HG03135 (cell line): ENCODE data around the gene MYH14.

ENCODE experiments used
- ATAC-seq: cut with Tn5 transposase; IDR thresholded peaks from one replicate; pipeline ENCODE4 v1.9.1; 2021; ENCODE audit warnings: mild to moderate bottlenecking, moderate library complexity; ENCODE audit not compliant: unreplicated experiment

MYH14 gene

DNA sequence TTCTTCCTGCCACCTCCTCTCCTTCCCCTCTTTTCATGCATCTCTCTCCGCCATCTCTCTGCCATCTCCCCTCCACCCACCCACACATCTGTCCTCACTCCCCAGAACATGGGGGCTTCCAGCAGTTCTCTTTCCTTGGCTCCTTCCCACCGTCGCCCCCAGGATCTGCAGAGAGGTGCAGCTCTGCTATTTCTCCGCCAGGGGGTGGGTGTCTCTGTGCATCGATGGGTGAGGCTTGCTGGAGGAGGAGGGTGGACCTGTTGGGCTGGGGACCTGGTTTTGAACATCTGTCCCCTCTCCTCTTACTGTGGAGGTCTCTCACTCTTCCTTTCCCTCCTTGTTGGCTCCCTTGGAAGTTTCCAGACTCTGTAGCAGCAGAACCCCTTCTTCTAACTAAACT lies 51.7 kb downstream of the MYH14 start:
- ATAC-seq = no peak

- no peak for ATAC-seq
Measured at GRCh38 chr19:50257141-50257540, 53.7 kb downstream of the MYH14 start.

- no peak for ATAC-seq
Measured at GRCh38 chr19:50258918-50259372, 55.5 kb downstream of the MYH14 start.

DNA sequence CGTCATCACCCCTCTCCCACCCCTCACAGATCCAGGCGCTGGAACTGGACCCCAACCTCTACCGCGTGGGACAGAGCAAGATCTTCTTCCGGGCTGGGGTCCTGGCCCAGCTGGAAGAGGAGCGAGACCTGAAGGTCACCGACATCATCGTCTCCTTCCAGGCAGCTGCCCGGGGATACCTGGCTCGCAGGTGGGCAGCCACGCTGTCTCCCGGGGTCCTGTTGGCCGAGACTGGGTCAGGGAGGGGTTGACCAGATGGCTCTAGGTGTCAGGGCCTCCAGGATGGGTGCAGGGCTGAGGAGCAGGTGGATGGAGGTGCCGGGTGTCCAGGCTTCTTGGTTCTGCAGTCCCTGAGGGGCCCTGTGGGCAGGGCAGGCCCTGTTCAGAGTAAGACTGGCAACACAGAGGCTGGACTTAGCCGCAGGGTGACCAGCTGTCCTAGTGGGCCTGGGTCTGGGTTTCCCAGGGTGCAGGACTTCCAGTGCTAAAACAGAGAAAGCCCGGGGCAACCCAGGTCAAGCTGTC lies 58.1 kb downstream of the MYH14 start:
- no peak for ATAC-seq

DNA sequence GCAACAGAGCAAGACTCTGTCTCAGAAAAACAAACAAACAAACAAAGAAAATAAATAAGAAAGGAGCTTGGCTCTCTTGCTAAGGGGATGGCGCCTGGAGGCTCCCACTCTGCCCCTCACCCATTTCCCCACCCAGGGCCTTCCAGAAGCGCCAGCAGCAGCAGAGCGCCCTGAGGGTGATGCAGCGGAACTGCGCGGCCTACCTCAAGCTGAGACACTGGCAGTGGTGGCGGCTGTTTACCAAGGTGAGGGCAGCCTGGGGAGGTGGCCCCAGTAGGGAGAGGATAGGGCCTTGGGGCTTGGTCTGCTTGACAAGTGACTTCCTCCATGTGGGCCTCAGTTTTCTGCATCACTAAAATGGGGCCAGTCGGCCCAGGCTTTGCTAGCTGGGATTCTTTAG lies 59.8 kb downstream of the MYH14 start:
- ATAC-seq = no peak

GRCh38 chr19:50264483-50265186 lies 61.2 kb downstream of the MYH14 start:
- no peak for ATAC-seq

GRCh38 chr19:50266041-50266440 lies 62.6 kb downstream of the MYH14 start:
- no peak for ATAC-seq

- no peak for ATAC-seq
Measured at GRCh38 chr19:50266896-50267295, 63.5 kb downstream of the MYH14 start.

- ATAC-seq = no peak
Measured at GRCh38 chr19:50268041-50268440, 64.6 kb downstream of the MYH14 start.

- ATAC-seq = no peak
Measured at GRCh38 chr19:50268501-50268900, 65.1 kb downstream of the MYH14 start.

DNA sequence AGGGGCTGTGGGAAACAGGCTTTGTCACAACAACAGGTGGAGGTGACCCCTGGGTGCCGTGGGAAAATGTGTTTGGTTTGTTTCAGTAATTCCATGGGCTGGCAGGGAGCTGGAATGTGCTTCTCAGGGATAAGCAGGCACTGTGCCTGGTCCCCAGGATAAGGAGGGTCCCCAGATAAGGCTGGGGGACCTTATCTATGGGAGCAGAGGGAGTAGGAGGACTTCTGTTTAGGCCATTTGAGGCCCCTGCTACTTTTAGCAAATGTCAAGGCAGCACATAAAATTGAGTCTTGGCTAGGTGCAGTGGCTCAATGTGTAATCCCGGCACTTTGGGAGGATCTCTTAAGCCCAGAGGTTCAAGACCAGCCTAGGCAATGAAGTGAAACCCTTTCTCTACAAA lies 66.2 kb downstream of the MYH14 start:
- no peak for ATAC-seq

DNA sequence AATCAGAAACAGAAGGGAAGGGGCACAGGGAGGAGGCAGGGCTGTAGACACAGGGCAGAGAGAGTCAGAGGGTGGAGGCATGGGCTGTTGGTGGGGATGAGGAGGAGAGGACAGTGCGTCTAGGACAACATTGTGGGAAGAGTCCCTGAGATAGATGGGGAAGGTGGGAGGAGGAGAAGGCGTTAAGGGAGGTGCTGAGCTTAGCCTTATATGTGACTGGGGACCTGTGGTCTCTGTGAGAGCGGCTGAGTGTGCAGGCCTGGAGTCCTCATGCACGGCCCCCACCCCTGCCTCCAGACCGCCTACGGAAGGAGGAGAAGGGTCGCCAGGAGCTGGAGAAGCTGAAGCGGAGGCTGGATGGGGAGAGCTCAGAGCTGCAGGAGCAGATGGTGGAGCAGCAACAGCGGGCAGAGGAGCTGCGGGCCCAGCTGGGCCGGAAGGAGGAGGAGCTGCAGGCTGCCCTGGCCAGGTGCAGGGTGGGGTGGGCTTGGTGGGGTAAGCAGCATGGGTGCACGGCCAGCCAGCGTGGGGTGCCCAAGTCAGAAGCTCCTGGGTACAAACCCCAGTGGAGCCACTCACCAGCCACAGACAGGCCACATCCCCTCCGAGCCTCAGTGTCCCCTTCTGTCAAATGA lies 69.0 kb downstream of the MYH14 start:
- no peak for ATAC-seq

DNA sequence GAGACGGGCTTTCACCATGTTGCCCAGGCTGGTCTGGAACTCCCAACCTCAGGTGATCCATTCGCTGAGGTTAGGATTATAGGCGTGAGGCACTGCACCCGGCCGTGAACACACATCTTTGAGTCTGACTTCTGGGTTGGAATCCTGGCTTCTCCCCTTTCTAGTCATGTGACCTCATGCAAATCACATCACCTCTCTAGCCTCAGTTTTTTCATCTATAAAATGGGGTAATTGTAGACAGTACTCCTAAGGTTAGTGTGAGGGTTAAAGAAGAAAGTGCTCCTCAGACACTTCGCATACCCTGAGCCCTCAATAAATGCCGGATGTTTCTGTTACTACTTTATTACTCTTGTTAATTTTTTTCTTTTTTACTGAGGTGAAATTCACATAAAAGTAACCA lies 70.4 kb downstream of the MYH14 start:
- ATAC-seq = no peak

DNA sequence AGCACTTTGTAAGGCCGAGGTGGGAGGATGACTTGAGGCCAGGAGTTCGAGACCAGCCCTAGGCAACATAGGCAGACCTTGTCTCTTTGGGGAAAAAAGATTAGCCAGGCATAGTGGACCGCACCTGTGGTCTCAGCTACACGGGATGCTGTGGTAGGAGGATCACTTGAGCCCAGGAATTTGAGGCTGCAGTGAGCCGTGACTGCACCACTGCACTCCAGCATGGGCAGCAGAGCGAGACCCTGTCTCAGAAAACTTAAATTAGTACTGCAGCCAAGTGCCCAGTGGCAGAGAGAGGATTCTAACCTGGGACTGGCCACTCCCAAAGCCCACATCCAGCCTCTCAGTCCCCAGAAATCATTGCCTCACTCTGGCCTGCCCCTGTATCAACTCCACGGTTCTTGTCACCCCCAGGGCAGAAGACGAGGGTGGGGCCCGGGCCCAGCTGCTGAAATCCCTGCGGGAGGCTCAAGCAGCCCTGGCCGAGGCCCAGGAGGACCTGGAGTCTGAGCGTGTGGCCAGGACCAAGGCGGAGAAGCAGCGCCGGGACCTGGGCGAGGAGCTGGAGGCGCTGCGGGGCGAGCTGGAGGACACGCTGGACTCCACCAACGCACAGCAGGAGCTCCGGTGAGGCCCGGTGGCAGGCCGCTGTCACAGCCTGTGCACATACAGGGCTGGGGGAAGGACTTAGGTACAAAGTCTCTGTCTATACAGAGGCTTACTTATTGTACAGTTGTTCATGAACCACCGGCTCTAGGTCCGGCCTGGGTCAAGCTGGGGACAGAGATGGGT lies 72.4 kb downstream of the MYH14 start:
- no peak for ATAC-seq

- ATAC-seq = no peak
Measured at GRCh38 chr19:50276370-50277063, 73.1 kb downstream of the MYH14 start.

DNA sequence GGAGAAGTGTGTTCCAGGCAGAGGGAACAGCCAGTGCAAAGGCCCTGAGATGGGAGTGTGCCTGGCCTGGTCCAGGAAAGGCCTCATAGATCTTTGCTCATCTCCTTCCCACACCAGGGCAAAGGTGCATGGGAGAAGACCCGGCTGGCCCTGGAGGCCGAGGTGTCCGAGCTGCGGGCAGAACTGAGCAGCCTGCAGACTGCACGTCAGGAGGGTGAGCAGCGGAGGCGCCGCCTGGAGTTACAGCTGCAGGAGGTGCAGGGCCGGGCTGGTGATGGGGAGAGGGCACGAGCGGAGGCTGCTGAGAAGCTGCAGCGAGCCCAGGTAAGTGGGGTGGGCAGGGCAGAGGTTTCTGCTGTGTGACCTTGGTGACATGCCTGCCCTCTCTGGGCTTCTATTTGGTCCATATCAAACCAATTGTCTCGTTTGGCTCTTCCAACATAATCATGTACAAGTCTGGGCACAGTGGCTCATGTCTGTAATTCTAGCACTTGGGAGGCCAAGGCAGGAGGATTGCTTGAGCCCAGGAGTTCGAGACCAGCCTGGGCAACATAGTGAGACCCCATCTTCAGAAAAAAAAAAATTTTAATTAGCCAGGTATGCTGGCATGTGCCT lies 74.7 kb downstream of the MYH14 start:
- ATAC-seq = no peak

- no peak for ATAC-seq
Measured at GRCh38 chr19:50280074-50280473, 76.7 kb downstream of the MYH14 start.

DNA sequence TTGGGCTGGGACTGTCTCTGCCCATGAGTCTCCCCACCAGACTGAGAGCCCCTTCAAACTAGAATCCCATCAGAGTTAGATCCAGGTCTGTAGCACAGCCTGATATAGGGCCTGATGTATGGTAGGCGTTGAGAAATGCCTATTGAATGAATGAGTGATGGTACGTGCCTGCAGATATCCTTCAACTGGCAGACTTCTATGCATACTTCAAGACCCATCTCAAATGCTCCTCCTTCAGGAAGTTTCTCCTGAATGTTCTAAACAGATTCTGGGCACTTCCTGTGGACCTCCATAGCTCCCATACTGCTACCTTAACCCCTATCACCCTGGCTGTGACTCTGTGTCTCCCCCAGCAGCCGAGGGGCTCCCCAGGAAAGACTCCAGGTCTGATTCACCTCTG lies 77.6 kb downstream of the MYH14 start:
- no peak for ATAC-seq

DNA sequence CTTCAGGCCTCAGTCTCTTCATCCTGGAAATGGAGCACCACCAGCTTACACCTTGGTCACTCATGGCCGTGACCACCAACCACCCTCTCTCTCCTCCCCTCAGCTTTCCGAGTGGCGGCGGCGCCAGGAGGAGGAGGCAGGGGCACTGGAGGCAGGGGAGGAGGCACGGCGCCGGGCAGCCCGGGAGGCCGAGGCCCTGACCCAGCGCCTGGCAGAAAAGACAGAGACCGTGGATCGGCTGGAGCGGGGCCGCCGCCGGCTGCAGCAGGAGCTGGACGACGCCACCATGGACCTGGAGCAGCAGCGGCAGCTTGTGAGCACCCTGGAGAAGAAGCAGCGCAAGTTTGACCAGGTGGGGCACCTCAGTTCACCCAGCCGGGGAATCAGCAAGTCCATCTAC lies 78.1 kb downstream of the MYH14 start:
- ATAC-seq = no peak

GRCh38 chr19:50285833-50286232 lies 82.4 kb downstream of the MYH14 start:
- no peak for ATAC-seq

DNA sequence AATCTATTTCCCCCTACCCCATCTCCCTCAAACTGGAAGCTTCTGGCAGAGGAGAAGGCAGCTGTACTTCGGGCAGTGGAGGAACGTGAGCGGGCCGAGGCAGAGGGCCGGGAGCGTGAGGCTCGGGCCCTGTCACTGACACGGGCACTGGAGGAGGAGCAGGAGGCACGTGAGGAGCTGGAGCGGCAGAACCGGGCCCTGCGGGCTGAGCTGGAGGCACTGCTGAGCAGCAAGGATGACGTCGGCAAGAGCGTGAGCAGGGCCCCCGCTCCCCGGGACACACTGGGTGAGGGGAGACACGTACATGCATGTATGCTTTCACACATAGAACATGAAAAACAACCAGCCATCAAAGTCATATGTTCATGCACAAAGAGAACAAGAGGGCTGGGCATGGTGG lies 83.0 kb downstream of the MYH14 start:
- no peak for ATAC-seq
